GM12878 (cell line): Measurements from ENCODE around the gene TUT4. TPM values are rescaled to one million over a fixed set of nuclear protein-coding genes. Genes with fewer than 3 reads are reported as not detected.

Source experiments
- BCLAF1 ChIP-seq: fragments of 450-650 bp; IDR thresholded peaks from 2 replicates; pipeline ENCODE4 v1.6.1; 2017; ENCODE audit warnings: antibody characterized with exemption, mild to moderate bottlenecking, moderate library complexity
- CBX5 ChIP-seq: sonication (generic); IDR thresholded peaks from 2 replicates; pipeline ENCODE4 v1.6.1; 2016; ENCODE audit warnings: low read depth, moderate library complexity, mild to moderate bottlenecking, inconsistent platforms
- PRDM15 ChIP-seq: fragments of 450-650 bp; formaldehyde crosslinking; IDR thresholded peaks from 2 replicates; pipeline ENCODE4 v1.4.0; 2020; ENCODE audit warnings: mild to moderate bottlenecking, moderate library complexity
- RUNX3 ChIP-seq: IDR thresholded peaks from 2 replicates; pipeline ENCODE4 v1.6.1; 2012; ENCODE audit warnings: low read length, inconsistent platforms
- USF1 ChIP-seq: IDR thresholded peaks from 2 replicates; pipeline ENCODE4 v1.6.1; 2011; ENCODE audit warnings: borderline replicate concordance, low read depth, mild to moderate bottlenecking, moderate library complexity, mixed read lengths, low read length; ENCODE audit not compliant: insufficient read depth; ENCODE audit errors: extremely low read length
- ZNF274 ChIP-seq: IDR thresholded peaks from one replicate; pipeline ENCODE4 v1.8.0; 2011; ENCODE audit not compliant: insufficient read length, insufficient read depth
- polyA plus RNA-seq, 11 experiments: library from polyadenylated mRNA; depleted of rRNA in 4 of 11; unstranded in 6 of 11; stranded (reverse) in 5 of 11; fragments of >200 nt; fragmentation: Nextera tagmentation in 4 of 11; fragmentation: Illumina TruSeq in 1 of 11; extraction: Ambion mirVana in 4 of 11; extraction: Trizol in 1 of 11; gene quantifications; 1 replicate in 1 of 11; 2 replicates in 10 of 11; pipeline versions ENCODE4 v1.2.1 to v1.2.3, GENCODE V29; 2011 to 2016; ENCODE audit warnings: inconsistent platforms in 2 of 11, missing spikeins in 2 of 11, low read depth in 1 of 11
- total RNA-seq, 4 experiments: library from RNA; depleted of rRNA in 3 of 4; stranded (reverse); fragments of >200 nt in 3 of 4; fragmentation: Illumina TruSeq in 1 of 4; extraction: Trizol in 1 of 4; gene quantifications; 2 replicates each; pipeline versions ENCODE4 v1.2.1 to v1.2.3, GENCODE V29; 2013 to 2021

TUT4 gene
- total and polyA plus RNA-seq, 10 of the 15 experiments (the other 5 are each of a cell fraction or from before 2014, with no cell fraction given), result 9.4 to 40.7 (median 27.6) TPM

GRCh38 chr1:52487632-52488031 lies 65.3 kb downstream of the TUT4 start (continued):
- TF ChIP-seq USF1 (no peak), BCLAF1 (no peak), ZNF274 (no peak), CBX5 (no peak), PRDM15 (CRISPR knock-in tag) (no peak), RUNX3 (no peak)
